Testis (tissue), 2 donors: ENCODE results near the gene PLEKHA7.

Source experiments
- POLR2A ChIP-seq: fragments of 450-650 bp; IDR thresholded peaks from one replicate; pipeline ENCODE4 v1.6.1; 2017; ENCODE audit warnings: antibody characterized with exemption, mild to moderate bottlenecking, moderate library complexity
- TF ChIP-seq, protein P1 (sequence below), 3 experiments: fragments of 450-650 bp in 2 of 3; fragments of 200-600 bp in 1 of 3; sonication (generic) in 1 of 3; IDR thresholded peaks; one replicate each; pipeline ENCODE4 v1.5.1; 2016 to 2019; ENCODE audit warnings: antibody characterized with exemption in 3 of 3, mild to moderate bottlenecking in 2 of 3, moderate library complexity in 1 of 3

DNA sequence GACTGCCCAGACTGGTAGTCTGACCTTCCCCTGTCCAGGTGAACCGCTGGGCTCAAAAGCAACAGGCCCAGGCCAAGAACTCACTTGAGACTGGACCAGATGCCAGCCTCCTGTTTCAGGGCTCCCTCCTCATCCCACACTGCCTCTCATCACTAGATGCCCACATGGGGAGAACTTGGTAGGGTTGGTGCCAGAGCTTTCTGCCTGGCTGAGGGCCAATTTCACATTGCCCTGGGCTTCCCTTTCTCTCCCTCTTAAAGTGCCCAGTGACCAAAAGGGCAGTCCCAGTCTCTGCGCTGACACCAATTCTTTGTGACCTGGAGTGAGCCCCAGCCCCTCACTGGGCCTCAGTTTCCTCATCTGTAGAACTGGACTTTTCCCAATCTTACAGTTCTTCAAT lies 234.1 kb downstream of the PLEKHA7 start:
- TF ChIP-seq, protein P1, sequence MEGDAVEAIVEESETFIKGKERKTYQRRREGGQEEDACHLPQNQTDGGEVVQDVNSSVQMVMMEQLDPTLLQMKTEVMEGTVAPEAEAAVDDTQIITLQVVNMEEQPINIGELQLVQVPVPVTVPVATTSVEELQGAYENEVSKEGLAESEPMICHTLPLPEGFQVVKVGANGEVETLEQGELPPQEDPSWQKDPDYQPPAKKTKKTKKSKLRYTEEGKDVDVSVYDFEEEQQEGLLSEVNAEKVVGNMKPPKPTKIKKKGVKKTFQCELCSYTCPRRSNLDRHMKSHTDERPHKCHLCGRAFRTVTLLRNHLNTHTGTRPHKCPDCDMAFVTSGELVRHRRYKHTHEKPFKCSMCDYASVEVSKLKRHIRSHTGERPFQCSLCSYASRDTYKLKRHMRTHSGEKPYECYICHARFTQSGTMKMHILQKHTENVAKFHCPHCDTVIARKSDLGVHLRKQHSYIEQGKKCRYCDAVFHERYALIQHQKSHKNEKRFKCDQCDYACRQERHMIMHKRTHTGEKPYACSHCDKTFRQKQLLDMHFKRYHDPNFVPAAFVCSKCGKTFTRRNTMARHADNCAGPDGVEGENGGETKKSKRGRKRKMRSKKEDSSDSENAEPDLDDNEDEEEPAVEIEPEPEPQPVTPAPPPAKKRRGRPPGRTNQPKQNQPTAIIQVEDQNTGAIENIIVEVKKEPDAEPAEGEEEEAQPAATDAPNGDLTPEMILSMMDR (IDR thresholded peaks at IDR 0.05): no peak
- TF ChIP-seq POLR2A: no peak
